UCSD-AML1 (cell line): Measurements from ENCODE around the gene DNAJC11.

ENCODE experiments used
- DNase-seq: peaks from one replicate; lab custom pipeline; 2025; ENCODE audit not compliant: unreplicated experiment; lab: John Stamatoyannopoulos, UW

DNAJC11 gene

DNA sequence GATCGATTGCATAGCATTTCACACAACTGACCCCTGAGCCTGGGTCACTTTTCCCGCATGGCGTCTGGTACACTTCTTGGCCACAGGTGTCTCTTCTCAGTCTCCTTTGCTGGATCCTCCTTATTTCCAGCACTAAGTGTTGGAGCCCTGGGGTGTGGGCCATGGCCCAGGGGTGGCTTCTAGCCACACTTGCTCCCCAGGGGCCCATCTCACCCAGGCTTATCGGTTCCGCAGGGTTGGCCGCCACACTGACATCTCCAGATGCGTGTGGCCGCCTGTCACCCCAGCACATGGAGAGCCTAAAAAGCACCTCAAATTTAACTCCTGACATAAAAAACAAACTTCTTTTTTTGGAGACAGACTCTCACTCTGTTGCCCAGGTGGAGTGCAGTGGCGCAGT lies 74.6 kb downstream of the DNAJC11 start:
- no peak for DNase-seq

GRCh38 chr1:6625584-6626149 lies 75.9 kb downstream of the DNAJC11 start:
- peak; percentile 52 for DNase-seq

DNA sequence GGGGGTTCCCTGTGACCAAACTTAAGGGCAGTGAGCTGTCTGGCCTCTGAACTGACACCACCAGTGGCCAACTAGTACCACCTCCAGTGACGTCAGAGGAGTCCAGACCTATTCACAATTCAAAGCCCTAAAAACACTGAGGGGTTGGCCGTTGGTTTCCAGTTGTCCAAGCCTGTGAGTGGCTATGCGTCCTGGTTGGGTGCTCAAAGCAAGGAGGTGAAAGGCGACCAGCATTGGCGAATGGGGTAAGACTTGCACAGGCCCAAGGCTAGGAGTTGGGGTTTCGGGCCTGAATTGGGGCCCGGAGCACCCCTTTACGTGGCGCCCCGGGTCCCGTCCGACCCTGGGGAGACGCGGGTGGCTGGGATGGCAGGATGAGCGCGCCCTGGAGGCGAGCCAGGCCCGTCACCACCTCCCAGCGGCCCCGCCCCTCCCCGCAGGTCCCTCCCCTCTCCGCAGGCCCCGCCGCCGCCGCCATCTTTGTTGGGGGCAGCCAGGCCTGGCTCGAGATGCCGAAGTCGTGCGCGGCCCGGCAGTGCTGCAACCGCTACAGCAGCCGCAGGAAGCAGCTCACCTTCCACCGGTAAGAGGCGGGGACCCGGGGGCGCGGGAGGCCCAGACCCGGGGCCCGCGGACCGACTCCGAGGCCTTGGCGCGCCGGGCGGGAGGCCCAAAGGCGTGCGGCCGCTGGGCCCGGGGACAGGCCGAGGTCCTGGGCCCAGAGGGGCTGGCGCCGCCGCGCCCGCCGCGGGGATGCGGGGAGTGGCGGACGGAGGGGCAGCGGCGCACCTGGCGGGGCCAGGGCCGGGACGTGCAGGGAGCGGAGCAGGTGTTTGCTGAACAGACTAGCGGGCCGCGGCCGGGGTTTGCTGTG lies 76.7 kb downstream of the DNAJC11 start, which contains the start of gene THAP3:
Gene THAP3, plus strand, starts transcription at position 159 of the 874 bp plus-strand sequence. Its CDS starts 351 bp downstream, at position 510.
- DNase-seq: peak; percentile 86

DNA sequence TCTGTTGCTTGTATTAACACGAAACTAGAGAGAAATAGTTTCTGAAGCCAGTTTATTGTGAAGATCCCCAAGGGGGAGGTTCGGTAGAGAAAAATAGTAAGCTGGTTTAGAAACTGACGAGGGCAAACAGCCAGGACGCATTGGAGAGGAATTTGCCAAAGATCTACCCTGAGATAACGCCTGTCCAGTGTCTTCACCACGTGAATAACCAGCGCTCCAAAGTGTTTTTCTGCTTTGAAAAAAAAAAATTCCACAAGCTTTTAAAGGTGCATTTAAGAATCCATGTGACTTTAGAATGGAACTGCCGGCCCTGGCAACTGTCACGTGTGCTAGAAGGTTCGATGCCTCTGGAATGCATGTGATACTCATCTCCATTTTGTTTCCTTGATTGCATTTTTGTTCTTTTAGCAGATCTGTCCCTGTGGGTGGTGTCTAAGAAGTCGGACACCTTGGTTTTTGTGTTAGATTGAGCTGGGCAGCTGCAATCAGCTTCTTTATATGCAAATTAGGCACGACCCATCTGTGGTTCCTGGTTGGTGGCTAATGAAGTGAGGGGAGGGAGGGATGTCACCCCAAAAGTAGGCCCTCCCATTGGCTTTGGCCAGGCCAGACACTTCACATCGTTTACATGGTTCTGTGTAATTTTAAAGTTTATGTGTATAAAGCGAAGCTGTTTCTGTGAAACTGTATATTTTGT lies 78.2 kb downstream of the DNAJC11 start:
- no peak for DNase-seq

DNA sequence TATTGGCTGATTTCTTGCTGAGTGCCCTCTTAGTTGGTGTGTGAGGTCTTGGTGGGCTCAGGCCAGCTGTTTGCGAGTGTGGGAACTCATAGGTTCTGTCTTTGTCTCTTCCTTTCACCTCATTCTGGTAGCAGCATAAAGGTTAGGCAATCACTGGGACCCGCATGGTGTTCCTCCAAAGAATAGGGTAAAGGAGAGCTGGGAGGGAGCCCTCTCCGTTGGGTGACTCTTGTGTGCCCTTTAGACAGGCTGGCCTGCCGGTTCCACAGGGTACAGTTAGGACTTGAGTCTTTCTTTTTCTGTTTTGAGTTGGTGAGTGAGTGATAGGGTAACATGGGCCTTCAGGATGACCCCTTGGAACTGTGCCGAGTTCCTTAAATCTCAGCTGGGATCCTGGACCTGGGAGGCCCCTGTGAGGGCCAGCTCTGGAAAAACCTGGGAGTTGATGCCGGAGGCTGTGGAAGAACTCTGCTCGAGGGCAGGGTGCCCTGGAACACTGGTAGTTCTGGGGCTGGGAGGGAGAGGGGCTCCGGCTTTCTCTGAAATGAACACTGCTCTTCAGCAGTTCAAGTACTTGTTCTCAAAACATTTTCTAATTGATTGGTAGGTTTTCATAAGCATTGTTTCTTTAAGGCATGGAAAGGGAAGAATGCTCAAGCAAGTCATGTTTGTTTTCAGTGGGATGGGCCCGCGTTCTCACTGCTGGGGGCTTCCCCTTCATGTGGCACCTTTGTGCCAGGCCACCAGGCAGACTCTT lies 79.0 kb downstream of the DNAJC11 start:
- no peak for DNase-seq

GRCh38 chr1:6621429-6622391 lies 79.9 kb downstream of the DNAJC11 start:
- DNase-seq: no peak

GRCh38 chr1:6619045-6619444 lies 82.6 kb downstream of the DNAJC11 start:
- DNase-seq: no peak

GRCh38 chr1:6614929-6615785 lies 86.5 kb downstream of the DNAJC11 start:
- DNase-seq: no peak

DNA sequence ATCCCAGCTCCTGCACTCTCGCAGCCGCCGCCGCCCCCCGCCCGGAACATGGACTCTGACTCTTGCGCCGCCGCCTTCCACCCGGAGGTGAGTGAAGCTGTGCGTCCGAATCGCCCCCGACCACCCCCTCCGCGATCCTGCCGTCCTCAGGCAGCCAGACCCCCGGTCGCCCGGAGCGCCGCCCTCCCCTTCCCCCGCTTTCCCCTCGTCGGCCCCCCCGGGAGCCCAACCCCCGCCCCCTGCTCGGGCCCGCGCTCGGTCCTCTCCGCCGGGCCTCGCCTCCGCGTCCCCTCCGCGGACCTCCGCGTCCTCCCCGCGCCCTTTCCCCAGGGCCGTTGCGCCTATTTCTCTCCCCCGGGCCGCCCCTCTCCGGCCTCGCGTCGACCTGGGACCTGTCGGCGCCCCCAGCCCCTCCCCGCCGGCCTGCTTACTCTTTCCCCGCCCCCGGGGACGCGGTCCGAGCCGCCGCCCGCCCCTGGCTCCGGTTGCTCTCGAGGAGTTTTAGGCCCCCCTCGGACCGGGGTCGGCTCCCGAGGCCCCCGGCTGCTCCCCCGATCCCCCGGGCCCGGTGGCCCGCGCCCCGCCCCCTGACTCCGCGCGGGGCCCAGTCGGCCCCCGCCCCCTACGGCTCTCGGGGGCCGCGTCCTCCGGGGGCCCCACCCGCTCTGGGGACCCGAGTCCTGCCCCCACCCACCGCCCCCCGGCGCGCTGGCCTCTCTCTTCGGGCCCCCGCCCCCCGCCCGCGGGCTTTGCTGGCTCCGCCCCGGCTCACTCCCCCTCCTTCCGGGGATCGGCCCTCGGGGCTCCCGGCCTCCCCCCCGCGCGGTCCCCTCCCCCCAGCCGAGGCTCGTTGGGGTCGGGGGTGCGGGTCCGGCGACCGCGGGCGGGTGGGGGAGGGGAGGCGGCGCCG lies 87.3 kb downstream of the DNAJC11 start:
- peak; percentile 52 for DNase-seq

DNA sequence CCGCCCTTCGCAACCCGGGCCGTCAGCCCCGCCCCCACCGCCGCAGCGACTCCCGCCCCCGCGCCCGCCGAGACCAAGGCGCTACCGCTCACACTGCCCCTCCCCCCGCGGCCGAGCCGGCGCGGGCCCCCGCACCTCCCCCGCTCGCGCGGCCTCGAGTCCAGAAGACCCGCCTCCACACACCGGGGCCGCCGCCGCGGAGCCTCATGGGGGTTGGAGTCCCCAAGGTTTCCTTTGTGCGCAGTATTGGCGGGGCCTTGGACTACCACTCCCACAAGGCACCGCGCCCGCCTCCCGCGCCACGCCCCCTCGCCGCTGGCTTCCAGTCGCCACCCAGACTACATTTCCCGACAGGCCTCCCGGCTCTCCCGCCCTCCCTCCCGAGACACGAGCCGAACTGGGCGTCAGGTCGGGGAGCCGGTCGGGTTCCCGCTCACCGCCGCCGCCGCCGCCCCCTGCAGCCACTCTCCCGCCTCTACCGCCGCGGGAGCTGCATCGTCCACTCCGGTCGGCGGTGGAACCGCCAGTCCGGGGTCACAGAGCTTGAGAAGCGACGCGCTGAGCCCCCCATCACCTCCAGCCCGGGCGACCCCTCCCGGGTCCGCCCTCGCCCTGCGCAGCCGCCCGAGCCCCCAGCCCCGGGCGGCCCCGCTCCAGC lies 88.1 kb downstream of the DNAJC11 start, which contains the start of gene PHF13:
Gene PHF13, plus strand, starts transcription at position 371 of the 658 bp plus-strand sequence. CDS start 336 bp downstream, outside the sequence.
- peak; percentile 99 for DNase-seq

- DNase-seq: peak; percentile 52
Observed at GRCh38 chr1:6612641-6613360, 88.8 kb downstream of the DNAJC11 start.

GRCh38 chr1:6603915-6604558 lies 97.6 kb downstream of the DNAJC11 start:
- DNase-seq: no peak

- no peak for DNase-seq
Observed at GRCh38 chr1:6603238-6603914, 98.2 kb downstream of the DNAJC11 start.

DNA sequence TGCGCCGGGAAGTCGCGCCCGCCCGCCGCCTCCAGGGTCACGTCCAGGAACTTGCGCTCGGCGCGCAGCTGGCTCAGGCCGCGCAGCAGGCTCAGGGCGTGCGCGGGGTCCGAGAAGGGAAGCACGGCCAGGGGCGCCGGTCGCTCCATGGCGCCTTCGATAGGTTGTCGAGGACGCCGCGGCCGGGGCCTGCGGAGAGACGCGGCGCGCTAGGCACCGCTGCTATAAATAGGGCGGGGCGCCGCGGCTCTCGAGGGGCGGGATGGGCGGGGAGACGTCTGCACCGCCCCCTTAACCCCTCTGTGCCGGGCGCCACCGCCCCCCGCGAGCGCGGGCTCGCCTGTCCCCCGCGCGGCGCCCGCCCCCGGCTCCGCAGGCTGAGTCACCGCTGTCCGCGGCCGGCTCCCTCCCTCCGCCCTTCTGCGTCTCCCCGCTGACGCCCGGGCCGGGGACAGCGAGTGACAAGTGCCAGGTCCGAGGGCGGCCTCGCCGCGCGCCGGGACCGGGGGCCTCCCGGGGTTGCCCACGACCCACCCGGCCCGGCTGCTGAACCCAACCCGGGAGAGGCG lies 98.9 kb downstream of the DNAJC11 start, which contains the start of gene KLHL21:
Gene KLHL21, minus strand, starts transcription at position 201 of the 569 bp plus-strand sequence. Its CDS starts 52 bp downstream, at position 149.
- DNase-seq: peak; percentile 82
